Thyroid gland (tissue), 4 donors: Measurements from ENCODE around the gene IFITM1. TPM values are rescaled to one million over a fixed set of nuclear protein-coding genes. Genes with fewer than 3 reads are reported as not detected.
A peak's percentile ranks its signal among the peaks of the same experiment; 100 is the strongest.
"Not testable (repeated sequence)": the region's sequence is repeated elsewhere in the genome, so short reads cannot be mapped to it uniquely, and the experiment has no call there.

Source experiments
- DNase-seq, 2 donors: peaks; one replicate each; pipeline ENCODE4 v3.0.0-alpha.2; 2019
- H3K27ac ChIP-seq, 3 donors: fragments of 200-600 bp; sonication (generic); 1 replicate in 2 of 3; 2 replicates in 1 of 3; pipeline ENCODE4 v1.5.1; 2016 to 2019; ENCODE audit warnings: mild to moderate bottlenecking in 1 of 3, moderate library complexity in 1 of 3
- H3K27me3 ChIP-seq: fragments of 200-600 bp; sonication (generic); one replicate; pipeline ENCODE4 v1.5.1; 2019
- H3K36me3 ChIP-seq, 2 donors: fragments of 200-600 bp; sonication (generic); one replicate each; pipeline ENCODE4 v1.5.1; 2016 to 2019
- H3K4me1 ChIP-seq, 2 donors: fragments of 200-600 bp; sonication (generic); one replicate each; pipeline ENCODE4 v1.5.1; 2017 to 2019
- H3K4me3 ChIP-seq, 3 donors: fragments of 200-600 bp; sonication (generic); replicated peaks in 1 of 3; 1 replicate in 2 of 3; 2 replicates in 1 of 3; pipeline ENCODE4 v1.5.1; 2016; ENCODE audit warnings: mild to moderate bottlenecking in 1 of 3
- H3K9me3 ChIP-seq: fragments of 200-600 bp; sonication (generic); one replicate; pipeline ENCODE4 v1.5.1; 2017
- POLR2A ChIP-seq, 2 donors: fragments of 450-650 bp; IDR thresholded peaks; one replicate each; pipeline ENCODE4 v1.6.1; 2017; ENCODE audit warnings: antibody characterized with exemption in 2 of 2, mild to moderate bottlenecking in 2 of 2, moderate library complexity in 1 of 2
- WGBS, 2 donors: methylation state at CpG; one replicate each; pipeline ENCODE4 v1.1.5; 2017; 5-methylcytosine and 5-hydroxymethylcytosine counted together
- intact Hi-C: fragments of 100-400 bp; cut with DNase I; formaldehyde crosslinking; loops from one replicate; pipeline ENCODE4 v1.15.1; 2023
- total RNA-seq, 4 donors: library from RNA; depleted of rRNA; stranded (reverse); fragments of >200 nt; gene quantifications; one replicate each; pipeline ENCODE4 v1.2.3, GENCODE V29; 2016
- TF ChIP-seq, protein P1 (sequence below), 6 experiments: fragments of 200-600 bp in 3 of 6; fragments of 450-650 bp in 3 of 6; sonication (generic) in 3 of 6; IDR thresholded peaks; one replicate each; pipeline ENCODE4 v1.5.1; 2016 to 2019; ENCODE audit warnings: antibody characterized with exemption in 6 of 6, mild to moderate bottlenecking in 2 of 6, inconsistent platforms in 1 of 6, moderate library complexity in 1 of 6

Gene IFITM1
- total RNA-seq, 4 donors from 2014 or later, result 94.3 to 163 (median 103) TPM

DNA sequence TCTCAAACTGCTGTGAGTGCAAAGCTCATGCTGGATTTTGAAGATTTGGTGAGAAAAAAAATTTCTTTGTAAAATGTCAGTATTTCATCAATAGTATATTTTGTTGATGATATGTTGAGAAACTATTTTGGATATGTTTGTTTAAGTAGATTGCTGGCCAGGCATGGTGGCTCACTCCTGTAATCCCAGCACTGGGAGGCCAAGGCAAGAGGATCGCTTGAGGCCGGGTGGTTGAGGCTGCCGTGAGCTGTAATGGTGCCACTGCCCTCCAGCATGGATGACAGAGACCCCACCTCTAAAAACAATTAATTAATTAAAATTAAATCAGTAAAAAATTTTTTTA lies 13.7 kb downstream of the IFITM1 start:
- TF ChIP-seq, protein P1, sequence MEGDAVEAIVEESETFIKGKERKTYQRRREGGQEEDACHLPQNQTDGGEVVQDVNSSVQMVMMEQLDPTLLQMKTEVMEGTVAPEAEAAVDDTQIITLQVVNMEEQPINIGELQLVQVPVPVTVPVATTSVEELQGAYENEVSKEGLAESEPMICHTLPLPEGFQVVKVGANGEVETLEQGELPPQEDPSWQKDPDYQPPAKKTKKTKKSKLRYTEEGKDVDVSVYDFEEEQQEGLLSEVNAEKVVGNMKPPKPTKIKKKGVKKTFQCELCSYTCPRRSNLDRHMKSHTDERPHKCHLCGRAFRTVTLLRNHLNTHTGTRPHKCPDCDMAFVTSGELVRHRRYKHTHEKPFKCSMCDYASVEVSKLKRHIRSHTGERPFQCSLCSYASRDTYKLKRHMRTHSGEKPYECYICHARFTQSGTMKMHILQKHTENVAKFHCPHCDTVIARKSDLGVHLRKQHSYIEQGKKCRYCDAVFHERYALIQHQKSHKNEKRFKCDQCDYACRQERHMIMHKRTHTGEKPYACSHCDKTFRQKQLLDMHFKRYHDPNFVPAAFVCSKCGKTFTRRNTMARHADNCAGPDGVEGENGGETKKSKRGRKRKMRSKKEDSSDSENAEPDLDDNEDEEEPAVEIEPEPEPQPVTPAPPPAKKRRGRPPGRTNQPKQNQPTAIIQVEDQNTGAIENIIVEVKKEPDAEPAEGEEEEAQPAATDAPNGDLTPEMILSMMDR (IDR thresholded peaks at IDR 0.05), result no peak
- no peak for TF ChIP-seq POLR2A (IDR thresholded peaks at IDR 0.05)
- intact Hi-C loops, result no loop called here
- Histone ChIP-seq H3K27ac (peak overlapping the region; percentile 86 to 88 (median 86)), H3K27me3 (no peaks in the 10 kb centered on the region), H3K4me1 (peaks cover 27 to 45% of the 10 kb centered on the region in 2 donors), H3K4me3 (no peak overlapping the region), H3K9me3 (no peaks in the 10 kb centered on the region), H3K36me3 (no peaks in the 10 kb centered on the region)
- 96 to 98% methylated on average over 3 of the region's 3 CpGs for WGBS, 2 donors
- DNase-seq, result no peak

GRCh38 chr11:328012-328411 lies 14.2 kb downstream of the IFITM1 start:
- DNase-seq, result no peak
- 89 to 93% methylated on average over 13 of the region's 13 CpGs for WGBS, 2 donors
- Histone ChIP-seq H3K36me3 (no peaks in the 10 kb centered on the region), H3K4me1 (peaks cover 27 to 41% of the 10 kb centered on the region in 2 donors), H3K9me3 (no peaks in the 10 kb centered on the region), H3K27ac (no peak overlapping the region), H3K4me3 (no peak overlapping the region), H3K27me3 (no peaks in the 10 kb centered on the region)
- intact Hi-C loops, result no loop called here
- TF ChIP-seq POLR2A (IDR thresholded peaks at IDR 0.05), result no peak
- TF ChIP-seq, protein P1 (IDR thresholded peaks at IDR 0.05), result no peak

- DNase-seq, intact Hi-C loops, H3K9me3 ChIP-seq, H3K36me3 ChIP-seq, H3K27ac ChIP-seq, H3K4me3 ChIP-seq, H3K27me3 ChIP-seq: not testable (repeated sequence)
- peaks cover 27 to 41% of the 10 kb centered on the region in 2 donors for H3K4me1 ChIP-seq
- 89 to 92% methylated on average over 15 of the region's 15 CpGs for WGBS, 2 donors
Measured at GRCh38 chr11:328516-329100, 14.8 kb downstream of the IFITM1 start.

- H3K9me3 ChIP-seq, result no peaks in the 10 kb centered on the region
- no peak for DNase-seq
- TF ChIP-seq, protein P1 (IDR thresholded peaks at IDR 0.05), result no peak
- no peak for TF ChIP-seq POLR2A (IDR thresholded peaks at IDR 0.05)
- no peaks in the 10 kb centered on the region for H3K27me3 ChIP-seq
- H3K4me1 ChIP-seq, result peaks cover 20 to 28% of the 10 kb centered on the region in 2 donors
- H3K27ac ChIP-seq, result no peak overlapping the region
- no peaks in the 10 kb centered on the region for H3K36me3 ChIP-seq
- intact Hi-C loops, result no loop called here
- no peak overlapping the region for H3K4me3 ChIP-seq
- WGBS, 2 donors, result 94 to 95% methylated on average over 2 of the region's 2 CpGs
Measured at GRCh38 chr11:329886-330253, 16.0 kb downstream of the IFITM1 start.

DNA sequence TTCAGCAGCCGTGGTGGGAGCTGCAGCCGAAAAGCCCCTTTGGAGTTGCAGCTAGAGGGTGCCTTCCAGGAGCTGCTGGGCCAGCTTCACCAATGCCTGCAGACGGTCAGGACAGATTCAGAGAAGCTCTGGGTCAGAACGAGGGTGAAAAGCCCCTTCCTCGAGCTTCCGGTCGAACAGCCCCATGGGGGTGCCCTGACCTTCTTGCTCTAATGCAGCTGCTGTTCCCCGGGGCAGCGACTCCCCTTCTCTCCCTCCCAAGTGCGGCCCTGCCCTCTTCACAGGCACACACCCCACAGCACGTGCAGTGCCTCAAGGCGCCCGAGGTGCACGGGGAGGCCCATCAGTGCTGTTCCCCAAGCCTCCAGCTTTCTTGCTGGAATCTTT lies 16.5 kb downstream of the IFITM1 start:
- DNase-seq, result no peak
- no peak overlapping the region for H3K4me3 ChIP-seq
- H3K4me1 ChIP-seq, result peaks cover 20 to 28% of the 10 kb centered on the region in 2 donors
- no peak for TF ChIP-seq POLR2A (IDR thresholded peaks at IDR 0.05)
- TF ChIP-seq, protein P1 (IDR thresholded peaks at IDR 0.05), result no peak
- no peaks in the 10 kb centered on the region for H3K9me3 ChIP-seq
- intact Hi-C loops, result no loop called here
- H3K27me3 ChIP-seq, result no peaks in the 10 kb centered on the region
- no peaks in the 10 kb centered on the region for H3K36me3 ChIP-seq
- 84 to 88% methylated on average over 14 of the region's 14 CpGs for WGBS, 2 donors
- no peak overlapping the region for H3K27ac ChIP-seq
